GM23338 (cell line): Measurements from ENCODE around the gene BICC1.

Source experiments
- CREB1 ChIP-seq: fragments of 250-450 bp; sonication (Bioruptor Pico); IDR thresholded peaks from 2 replicates; pipeline ENCODE4 v1.5.0; 2020; ENCODE audit warnings: low read depth, mild to moderate bottlenecking, moderate library complexity
- CTCF ChIP-seq, 2 experiments: fragments of 200-600 bp in 1 of 2; sonication (generic) in 1 of 2; conservative IDR thresholded peaks; 2 replicates each; pipeline versions ENCODE4 v1.5.1 to v1.6.1; 2016 to 2017; ENCODE audit warnings: antibody characterized with exemption in 2 of 2, low read depth in 2 of 2, mild to moderate bottlenecking in 2 of 2, moderate library complexity in 1 of 2
- EZH2 ChIP-seq: fragments of 200-600 bp; sonication (generic); IDR thresholded peaks from one replicate; pipeline ENCODE4 v1.8.0; 2017; ENCODE audit warnings: antibody characterized with exemption, mild to moderate bottlenecking, low read depth; ENCODE audit not compliant: unreplicated experiment
- EZH2phosphoT487 ChIP-seq: fragments of 200-600 bp; sonication (generic); IDR thresholded peaks from one replicate; pipeline ENCODE4 v1.8.1; 2018; ENCODE audit warnings: antibody characterized with exemption; ENCODE audit not compliant: unreplicated experiment
- JUNB ChIP-seq: IDR thresholded peaks from one replicate; pipeline ENCODE4 v1.6.1; 2016; ENCODE audit warnings: antibody characterized with exemption; ENCODE audit not compliant: unreplicated experiment
- ZNF114 ChIP-seq: fragments of 250-450 bp; sonication (Bioruptor Pico); IDR thresholded peaks from 2 replicates; pipeline ENCODE4 v1.5.0; 2020; ENCODE audit warnings: mild to moderate bottlenecking, moderate library complexity
- TF ChIP-seq, protein P1 (sequence below): IDR thresholded peaks from one replicate; pipeline ENCODE4 v1.6.1; 2018; ENCODE audit warnings: antibody characterized with exemption; ENCODE audit not compliant: unreplicated experiment
- TF ChIP-seq, protein P2 (sequence below): fragments of 250-450 bp; sonication (Bioruptor Pico); IDR thresholded peaks from 2 replicates; pipeline ENCODE4 v1.5.0; 2020; ENCODE audit warnings: mild to moderate bottlenecking, moderate library complexity

DNA sequence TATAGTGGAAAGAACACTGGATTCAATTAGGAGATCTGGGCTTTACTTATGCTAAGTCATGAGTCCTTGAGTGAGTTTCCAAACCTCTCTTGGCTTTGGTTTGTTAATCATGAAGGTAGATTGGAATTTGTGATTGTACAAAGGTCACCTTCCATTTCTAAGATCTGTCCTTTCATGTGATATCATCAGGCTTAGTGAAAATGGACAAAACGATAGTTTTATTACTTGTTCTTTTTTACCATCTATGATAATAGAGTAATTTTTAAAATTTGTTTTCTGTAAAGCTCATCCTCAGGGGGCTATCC lies 309.0 kb downstream of the BICC1 start:
- TF ChIP-seq CTCF (conservative IDR thresholded peaks at IDR 0.05; ENCODE audit: low read depth in 2 of 2) (no peak), EZH2phosphoT487 (no peak), EZH2 (no peak), JUNB (no peak), ZNF114 (CRISPR knock-in tag) (no peak), CREB1 (CRISPR knock-in tag) (no peak)
- TF ChIP-seq, protein P1, sequence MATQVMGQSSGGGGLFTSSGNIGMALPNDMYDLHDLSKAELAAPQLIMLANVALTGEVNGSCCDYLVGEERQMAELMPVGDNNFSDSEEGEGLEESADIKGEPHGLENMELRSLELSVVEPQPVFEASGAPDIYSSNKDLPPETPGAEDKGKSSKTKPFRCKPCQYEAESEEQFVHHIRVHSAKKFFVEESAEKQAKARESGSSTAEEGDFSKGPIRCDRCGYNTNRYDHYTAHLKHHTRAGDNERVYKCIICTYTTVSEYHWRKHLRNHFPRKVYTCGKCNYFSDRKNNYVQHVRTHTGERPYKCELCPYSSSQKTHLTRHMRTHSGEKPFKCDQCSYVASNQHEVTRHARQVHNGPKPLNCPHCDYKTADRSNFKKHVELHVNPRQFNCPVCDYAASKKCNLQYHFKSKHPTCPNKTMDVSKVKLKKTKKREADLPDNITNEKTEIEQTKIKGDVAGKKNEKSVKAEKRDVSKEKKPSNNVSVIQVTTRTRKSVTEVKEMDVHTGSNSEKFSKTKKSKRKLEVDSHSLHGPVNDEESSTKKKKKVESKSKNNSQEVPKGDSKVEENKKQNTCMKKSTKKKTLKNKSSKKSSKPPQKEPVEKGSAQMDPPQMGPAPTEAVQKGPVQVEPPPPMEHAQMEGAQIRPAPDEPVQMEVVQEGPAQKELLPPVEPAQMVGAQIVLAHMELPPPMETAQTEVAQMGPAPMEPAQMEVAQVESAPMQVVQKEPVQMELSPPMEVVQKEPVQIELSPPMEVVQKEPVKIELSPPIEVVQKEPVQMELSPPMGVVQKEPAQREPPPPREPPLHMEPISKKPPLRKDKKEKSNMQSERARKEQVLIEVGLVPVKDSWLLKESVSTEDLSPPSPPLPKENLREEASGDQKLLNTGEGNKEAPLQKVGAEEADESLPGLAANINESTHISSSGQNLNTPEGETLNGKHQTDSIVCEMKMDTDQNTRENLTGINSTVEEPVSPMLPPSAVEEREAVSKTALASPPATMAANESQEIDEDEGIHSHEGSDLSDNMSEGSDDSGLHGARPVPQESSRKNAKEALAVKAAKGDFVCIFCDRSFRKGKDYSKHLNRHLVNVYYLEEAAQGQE: no peak
- TF ChIP-seq, protein P2, sequence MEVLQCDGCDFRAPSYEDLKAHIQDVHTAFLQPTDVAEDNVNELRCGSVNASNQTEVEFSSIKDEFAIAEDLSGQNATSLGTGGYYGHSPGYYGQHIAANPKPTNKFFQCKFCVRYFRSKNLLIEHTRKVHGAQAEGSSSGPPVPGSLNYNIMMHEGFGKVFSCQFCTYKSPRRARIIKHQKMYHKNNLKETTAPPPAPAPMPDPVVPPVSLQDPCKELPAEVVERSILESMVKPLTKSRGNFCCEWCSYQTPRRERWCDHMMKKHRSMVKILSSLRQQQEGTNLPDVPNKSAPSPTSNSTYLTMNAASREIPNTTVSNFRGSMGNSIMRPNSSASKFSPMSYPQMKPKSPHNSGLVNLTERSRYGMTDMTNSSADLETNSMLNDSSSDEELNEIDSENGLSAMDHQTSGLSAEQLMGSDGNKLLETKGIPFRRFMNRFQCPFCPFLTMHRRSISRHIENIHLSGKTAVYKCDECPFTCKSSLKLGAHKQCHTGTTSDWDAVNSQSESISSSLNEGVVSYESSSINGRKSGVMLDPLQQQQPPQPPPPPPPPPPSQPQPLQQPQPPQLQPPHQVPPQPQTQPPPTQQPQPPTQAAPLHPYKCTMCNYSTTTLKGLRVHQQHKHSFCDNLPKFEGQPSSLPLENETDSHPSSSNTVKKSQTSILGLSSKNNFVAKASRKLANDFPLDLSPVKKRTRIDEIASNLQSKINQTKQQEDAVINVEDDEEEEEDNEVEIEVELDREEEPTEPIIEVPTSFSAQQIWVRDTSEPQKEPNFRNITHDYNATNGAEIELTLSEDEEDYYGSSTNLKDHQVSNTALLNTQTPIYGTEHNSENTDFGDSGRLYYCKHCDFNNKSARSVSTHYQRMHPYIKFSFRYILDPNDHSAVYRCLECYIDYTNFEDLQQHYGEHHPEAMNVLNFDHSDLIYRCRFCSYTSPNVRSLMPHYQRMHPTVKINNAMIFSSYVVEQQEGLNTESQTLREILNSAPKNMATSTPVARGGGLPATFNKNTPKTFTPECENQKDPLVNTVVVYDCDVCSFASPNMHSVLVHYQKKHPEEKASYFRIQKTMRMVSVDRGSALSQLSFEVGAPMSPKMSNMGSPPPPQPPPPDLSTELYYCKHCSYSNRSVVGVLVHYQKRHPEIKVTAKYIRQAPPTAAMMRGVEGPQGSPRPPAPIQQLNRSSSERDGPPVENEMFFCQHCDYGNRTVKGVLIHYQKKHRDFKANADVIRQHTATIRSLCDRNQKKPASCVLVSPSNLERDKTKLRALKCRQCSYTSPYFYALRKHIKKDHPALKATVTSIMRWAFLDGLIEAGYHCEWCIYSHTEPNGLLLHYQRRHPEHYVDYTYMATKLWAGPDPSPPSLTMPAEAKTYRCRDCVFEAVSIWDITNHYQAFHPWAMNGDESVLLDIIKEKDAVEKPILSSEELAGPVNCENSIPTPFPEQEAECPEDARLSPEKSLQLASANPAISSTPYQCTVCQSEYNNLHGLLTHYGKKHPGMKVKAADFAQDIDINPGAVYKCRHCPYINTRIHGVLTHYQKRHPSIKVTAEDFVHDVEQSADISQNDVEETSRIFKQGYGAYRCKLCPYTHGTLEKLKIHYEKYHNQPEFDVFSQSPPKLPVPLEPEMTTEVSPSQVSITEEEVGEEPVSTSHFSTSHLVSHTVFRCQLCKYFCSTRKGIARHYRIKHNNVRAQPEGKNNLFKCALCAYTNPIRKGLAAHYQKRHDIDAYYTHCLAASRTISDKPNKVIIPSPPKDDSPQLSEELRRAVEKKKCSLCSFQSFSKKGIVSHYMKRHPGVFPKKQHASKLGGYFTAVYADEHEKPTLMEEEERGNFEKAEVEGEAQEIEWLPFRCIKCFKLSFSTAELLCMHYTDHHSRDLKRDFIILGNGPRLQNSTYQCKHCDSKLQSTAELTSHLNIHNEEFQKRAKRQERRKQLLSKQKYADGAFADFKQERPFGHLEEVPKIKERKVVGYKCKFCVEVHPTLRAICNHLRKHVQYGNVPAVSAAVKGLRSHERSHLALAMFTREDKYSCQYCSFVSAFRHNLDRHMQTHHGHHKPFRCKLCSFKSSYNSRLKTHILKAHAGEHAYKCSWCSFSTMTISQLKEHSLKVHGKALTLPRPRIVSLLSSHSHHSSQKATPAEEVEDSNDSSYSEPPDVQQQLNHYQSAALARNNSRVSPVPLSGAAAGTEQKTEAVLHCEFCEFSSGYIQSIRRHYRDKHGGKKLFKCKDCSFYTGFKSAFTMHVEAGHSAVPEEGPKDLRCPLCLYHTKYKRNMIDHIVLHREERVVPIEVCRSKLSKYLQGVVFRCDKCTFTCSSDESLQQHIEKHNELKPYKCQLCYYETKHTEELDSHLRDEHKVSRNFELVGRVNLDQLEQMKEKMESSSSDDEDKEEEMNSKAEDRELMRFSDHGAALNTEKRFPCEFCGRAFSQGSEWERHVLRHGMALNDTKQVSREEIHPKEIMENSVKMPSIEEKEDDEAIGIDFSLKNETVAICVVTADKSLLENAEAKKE (CRISPR knock-in tag): no peak
